ENCODE measurements around the gene ENOX1. TPM values are rescaled to one million over a fixed set of nuclear protein-coding genes. Genes with fewer than 3 reads are reported as not detected.

ENOX1 gene
- total and polyA plus RNA-seq, 2 of the 8 experiments (the other 6 are each of a cell fraction or from before 2014, with no cell fraction given): 0.23 to 0.37 TPM

GRCh38 chr13:43770871-43771270 is 15.9 kb downstream of the ENOX1 start:
- Histone ChIP-seq H3K4me1 (replicated peaks in 1 of 4; ENCODE audit: control insufficient read depth in 3 of 4, insufficient read depth in 4 of 4, low read length in 3 of 4) (no peaks in the 10 kb centered on the region), H4K8ac (ENCODE audit: extremely low read depth, insufficient read depth, low read length) (no peak overlapping the region), H3K79me2 (ENCODE audit: control insufficient read depth in 1 of 2, insufficient read depth in 2 of 2, low read length in 2 of 2) (no peaks in the 10 kb centered on the region), H3K4me2 (ENCODE audit: insufficient read depth in 1 of 2, low read depth in 2 of 2, low read length in 2 of 2) (no peak overlapping the region), H3K79me1 (ENCODE audit: low read depth, low read length) (no peaks in the 10 kb centered on the region), H2BK12ac (ENCODE audit: low read depth, low read length) (no peak overlapping the region), H2BK120ac (replicated peaks; ENCODE audit: low read depth, low read length) (no peak overlapping the region), H3K9me3 (ENCODE audit: insufficient read depth in 2 of 2, low read depth in 1 of 2, low read length in 1 of 2) (no peaks in the 10 kb centered on the region), H3K23me2 (ENCODE audit: low read depth, low read length) (no peaks in the 10 kb centered on the region; the same call in 1 of the 2 replicates), H3K18ac (ENCODE audit: extremely low read depth, low read length) (no peak overlapping the region), H3K27ac (ENCODE audit: low read depth, low read length) (no peak overlapping the region), H2AFZ (ENCODE audit: low read length) (no peak overlapping the region), H3K23ac (ENCODE audit: insufficient read length) (no peak overlapping the region), H3K36me3 (ENCODE audit: control insufficient read depth in 2 of 4, insufficient read depth in 4 of 4, low read length in 3 of 4) (no peaks in the 10 kb centered on the region), H3K27me3 (replicated peaks in 1 of 4; ENCODE audit: control insufficient read depth in 3 of 4, extremely low read depth in 1 of 4, insufficient read depth in 3 of 4, low read length in 3 of 4) (no peaks in the 10 kb centered on the region), H3K14ac (ENCODE audit: insufficient read length) (no peak overlapping the region), H2BK15ac (ENCODE audit: low read length) (no peak overlapping the region), H3K4ac (replicated peaks; ENCODE audit: insufficient read length, low read depth, low read length) (no peak overlapping the region), H3K56ac (replicated peaks; ENCODE audit: insufficient read length, low read depth, low read length) (no peak overlapping the region), H3K9ac (replicated peaks in 1 of 4; ENCODE audit: extremely low read depth in 1 of 4, low read depth in 3 of 4, low read length in 3 of 4) (no peak overlapping the region), H4K5ac (ENCODE audit: insufficient read length, low read depth, low read length) (no peak overlapping the region), H3K4me3 (ENCODE audit: extremely low read depth in 1 of 4, insufficient read depth in 2 of 4, low read depth in 3 of 4, low read length in 4 of 4) (no peak overlapping the region), H4K91ac (replicated peaks; ENCODE audit: insufficient read length, low read length) (no peak overlapping the region), H2BK5ac (ENCODE audit: low read depth, low read length) (no peak overlapping the region), H2AK5ac (ENCODE audit: low read depth, low read length) (no peak overlapping the region), H2BK20ac (ENCODE audit: low read length) (no peak overlapping the region), H4K20me1 (replicated peaks in 1 of 2; ENCODE audit: control insufficient read depth in 1 of 2, insufficient read depth in 2 of 2, low read length in 2 of 2) (no peaks in the 10 kb centered on the region)
- WGBS, 2 experiments (ENCODE audit: extremely low coverage in 1 of 2, insufficient coverage in 1 of 2, insufficient read length in 1 of 2, insufficient replicate concordance in 2 of 2, low coverage in 1 of 2, low lambda C conversion rate in 2 of 2, missing lambda C conversion rate in 1 of 2): 87% methylated on average over 3 of the region's 3 CpGs; no CpG with 5 or more reads in 1 of the 2 experiments
- DNase-seq (ENCODE audit: low read depth in 1 of 2, low spot score in 2 of 2): no peak
- no peak for FAIRE-seq
- ChIA-PET CTCF (ENCODE audit: partially characterized antibody) (no interaction called here), POLR2A (ENCODE audit: partially characterized antibody) (no interaction called here)
- no peak for TF ChIP-seq ASH2L (IDR thresholded peaks at IDR 0.05; ENCODE audit: low read length)
- TF ChIP-seq ATF3 (IDR thresholded peaks at IDR 0.05; ENCODE audit: insufficient read depth, low read depth, low read length): no peak
- TF ChIP-seq USF2 (IDR thresholded peaks at IDR 0.05; ENCODE audit: low read length): no peak
- TF ChIP-seq ATF2 (IDR thresholded peaks at IDR 0.05; ENCODE audit: low read length): no peak
- TF ChIP-seq TAF7 (optimal IDR thresholded peaks at IDR 0.05; ENCODE audit: borderline replicate concordance, low read depth, low read length): no peak
- TF ChIP-seq CHD1 (IDR thresholded peaks at IDR 0.05; ENCODE audit: low read depth, low read length): no peak
- TF ChIP-seq RXRA (IDR thresholded peaks at IDR 0.05; ENCODE audit: insufficient read depth, low read depth, low read length): no peak
- no peak for TF ChIP-seq SRF (IDR thresholded peaks at IDR 0.05; ENCODE audit: low read depth, low read length)
- TF ChIP-seq GABPA (IDR thresholded peaks at IDR 0.05; ENCODE audit: borderline replicate concordance, insufficient read depth, low read length): no peak

Data from H1 (cell line).